ENCODE data around the gene IGFBP6. TPM values are rescaled to one million over a fixed set of nuclear protein-coding genes. Genes with fewer than 3 reads are reported as not detected.

IGFBP6 gene
- total RNA-seq, 1 donor, result 577 TPM

DNA sequence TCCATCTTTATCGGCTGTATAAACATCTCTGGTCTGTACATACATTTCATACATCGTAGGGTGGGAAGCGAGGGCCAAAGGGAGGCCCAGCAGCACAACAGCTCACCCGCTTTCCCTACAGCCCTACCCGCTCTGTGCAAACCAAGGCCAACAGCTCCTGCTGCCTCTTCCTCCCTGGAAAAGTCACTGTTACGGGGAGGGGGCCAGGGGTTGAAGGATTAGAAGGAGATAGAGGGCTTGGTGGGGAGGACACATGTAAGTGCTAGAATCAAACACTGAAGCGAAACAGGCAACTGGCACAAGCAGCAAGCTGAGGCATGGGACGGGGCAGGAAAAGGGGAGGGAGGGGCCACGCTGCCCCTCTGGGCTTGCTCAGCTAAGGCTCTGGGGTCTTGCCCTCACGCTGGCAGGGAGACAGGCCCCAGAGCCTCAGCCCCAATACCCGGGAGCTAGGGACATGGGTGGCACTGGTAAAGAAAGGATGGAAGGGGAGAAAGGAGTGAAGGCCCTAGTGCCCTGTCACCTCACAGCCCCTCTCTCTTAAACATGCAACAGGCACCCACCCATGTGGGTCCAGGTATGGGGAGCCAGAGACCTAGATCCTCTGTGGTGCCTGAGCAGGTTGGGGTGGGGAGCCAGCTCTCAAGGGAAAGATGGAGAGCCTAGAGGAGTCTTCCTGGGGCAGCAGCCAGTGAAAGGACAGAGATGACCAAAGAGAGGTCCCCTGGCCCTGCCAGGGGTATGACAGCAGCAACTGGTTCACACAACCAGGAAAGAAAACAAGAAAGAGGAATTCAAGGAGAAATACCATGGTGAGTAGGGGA lies 32.6 kb upstream of the IGFBP6 start:
- no peak overlapping the region for H2AFZ ChIP-seq (ENCODE audit: low read length)
- no peaks in the 10 kb centered on the region for H3K27me3 ChIP-seq (ENCODE audit: insufficient read depth, low read length)
- TF ChIP-seq, protein P1, sequence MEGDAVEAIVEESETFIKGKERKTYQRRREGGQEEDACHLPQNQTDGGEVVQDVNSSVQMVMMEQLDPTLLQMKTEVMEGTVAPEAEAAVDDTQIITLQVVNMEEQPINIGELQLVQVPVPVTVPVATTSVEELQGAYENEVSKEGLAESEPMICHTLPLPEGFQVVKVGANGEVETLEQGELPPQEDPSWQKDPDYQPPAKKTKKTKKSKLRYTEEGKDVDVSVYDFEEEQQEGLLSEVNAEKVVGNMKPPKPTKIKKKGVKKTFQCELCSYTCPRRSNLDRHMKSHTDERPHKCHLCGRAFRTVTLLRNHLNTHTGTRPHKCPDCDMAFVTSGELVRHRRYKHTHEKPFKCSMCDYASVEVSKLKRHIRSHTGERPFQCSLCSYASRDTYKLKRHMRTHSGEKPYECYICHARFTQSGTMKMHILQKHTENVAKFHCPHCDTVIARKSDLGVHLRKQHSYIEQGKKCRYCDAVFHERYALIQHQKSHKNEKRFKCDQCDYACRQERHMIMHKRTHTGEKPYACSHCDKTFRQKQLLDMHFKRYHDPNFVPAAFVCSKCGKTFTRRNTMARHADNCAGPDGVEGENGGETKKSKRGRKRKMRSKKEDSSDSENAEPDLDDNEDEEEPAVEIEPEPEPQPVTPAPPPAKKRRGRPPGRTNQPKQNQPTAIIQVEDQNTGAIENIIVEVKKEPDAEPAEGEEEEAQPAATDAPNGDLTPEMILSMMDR (IDR thresholded peaks at IDR 0.05; ENCODE audit: extremely low read depth, low read depth, low read length), result no peak
- peaks cover 60% of the 10 kb centered on the region for H3K4me1 ChIP-seq (ENCODE audit: insufficient read depth, low read length)
- peaks cover 75% of the 10 kb centered on the region for H3K36me3 ChIP-seq (ENCODE audit: insufficient read depth, low read length)
- no peak overlapping the region for H3K4me3 ChIP-seq (ENCODE audit: insufficient read depth, low read length)
- H3K79me2 ChIP-seq (ENCODE audit: insufficient read depth, low read length), result peaks cover 8% of the 10 kb centered on the region
- H3K27ac ChIP-seq (ENCODE audit: low read depth, low read length), result peak overlapping the region; percentile 83
- peak overlapping the region; percentile 13 for H3K4me2 ChIP-seq (ENCODE audit: insufficient read depth, low read length)
- H3K9me3 ChIP-seq (ENCODE audit: low read depth, low read length), result no peaks in the 10 kb centered on the region
- peak; percentile 31 for DNase-seq (ENCODE audit: insufficient read length, low spot score, missing footprints)
- peaks cover 21% of the 10 kb centered on the region for H4K20me1 ChIP-seq (ENCODE audit: insufficient read depth, low read length)

DNA sequence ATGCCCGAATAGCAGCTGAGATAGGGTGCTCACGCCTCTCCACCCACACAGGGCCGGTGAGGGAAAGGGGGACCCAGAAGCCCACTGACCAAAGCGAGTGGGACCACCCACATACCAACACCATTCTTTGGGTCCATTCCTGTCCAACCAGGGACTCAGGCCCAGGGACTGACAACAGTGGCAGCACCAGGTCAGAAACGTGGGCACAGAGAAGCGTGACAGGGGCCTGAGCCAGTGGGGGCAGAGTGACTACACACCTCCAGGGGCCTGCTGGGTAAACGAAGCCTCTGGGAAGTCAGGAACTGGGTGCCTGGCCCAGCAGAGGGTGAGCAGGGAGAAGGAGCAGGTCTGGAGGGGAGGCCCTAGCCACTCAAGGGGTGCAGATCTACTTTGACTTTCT lies 32.0 kb upstream of the IGFBP6 start:
- peak overlapping the region; percentile 83 for H3K27ac ChIP-seq (ENCODE audit: low read depth, low read length)
- TF ChIP-seq, protein P1 (IDR thresholded peaks at IDR 0.05; ENCODE audit: extremely low read depth, low read depth, low read length), result no peak
- no peak overlapping the region for H2AFZ ChIP-seq (ENCODE audit: low read length)
- no peak overlapping the region for H3K4me3 ChIP-seq (ENCODE audit: insufficient read depth, low read length)
- peaks cover 21% of the 10 kb centered on the region for H4K20me1 ChIP-seq (ENCODE audit: insufficient read depth, low read length)
- peaks cover 70% of the 10 kb centered on the region for H3K36me3 ChIP-seq (ENCODE audit: insufficient read depth, low read length)
- peaks cover 60% of the 10 kb centered on the region for H3K4me1 ChIP-seq (ENCODE audit: insufficient read depth, low read length)
- H3K4me2 ChIP-seq (ENCODE audit: insufficient read depth, low read length), result no peak overlapping the region
- DNase-seq (ENCODE audit: insufficient read length, low spot score, missing footprints), result peak; percentile 39
- H3K79me2 ChIP-seq (ENCODE audit: insufficient read depth, low read length), result peaks cover 14% of the 10 kb centered on the region
- H3K27me3 ChIP-seq (ENCODE audit: insufficient read depth, low read length), result no peaks in the 10 kb centered on the region
- H3K9me3 ChIP-seq (ENCODE audit: low read depth, low read length), result no peaks in the 10 kb centered on the region

DNA sequence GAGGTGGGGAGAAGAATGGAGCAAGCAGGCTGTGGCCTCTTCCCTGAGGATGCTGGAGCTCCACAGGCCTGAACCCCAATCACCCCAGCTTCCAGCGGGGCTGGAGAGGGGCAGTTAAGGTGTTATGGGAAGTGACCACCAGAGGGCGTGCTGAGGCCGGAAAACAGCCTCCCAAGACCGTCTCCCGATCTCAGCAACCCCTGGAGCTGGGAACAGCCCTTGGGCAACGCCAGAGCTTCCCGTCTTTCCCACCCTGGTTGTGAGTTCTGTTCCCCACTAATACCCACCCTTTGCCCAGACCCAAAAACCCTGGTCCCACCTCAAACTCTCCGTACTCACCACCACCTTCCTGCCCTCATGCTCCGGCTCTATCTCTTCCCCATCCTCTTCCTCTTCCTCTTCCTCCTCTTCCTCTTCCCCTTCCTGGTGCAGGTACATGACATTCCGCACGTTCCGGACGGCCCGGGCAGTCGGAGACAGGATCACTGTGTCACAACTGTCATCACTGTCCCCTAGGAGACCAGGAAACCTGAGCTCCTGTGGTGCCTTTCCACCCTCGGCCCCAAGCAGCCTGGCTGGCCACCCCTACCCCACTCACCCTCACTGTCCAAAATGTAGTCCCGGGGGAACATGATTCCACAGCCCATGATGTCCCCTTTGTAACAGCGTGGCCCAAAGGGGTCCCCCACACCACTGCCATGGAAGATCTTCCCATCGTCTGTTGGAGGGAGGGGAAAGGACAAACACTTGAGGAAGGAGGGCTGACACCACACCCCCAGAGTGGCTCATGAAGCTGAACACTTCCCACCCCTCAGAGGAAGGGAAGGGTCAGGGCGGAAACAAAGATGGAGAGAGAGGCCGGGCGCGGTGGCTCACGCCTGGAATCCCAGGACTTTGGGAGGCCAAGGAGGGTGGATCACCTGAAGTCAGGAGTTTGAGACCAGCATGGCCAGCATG lies 31.2 kb upstream of the IGFBP6 start:
- H2AFZ ChIP-seq (ENCODE audit: low read length), result no peak overlapping the region
- TF ChIP-seq, protein P1 (IDR thresholded peaks at IDR 0.05; ENCODE audit: extremely low read depth, low read depth, low read length), result peak; percentile 90
- no peaks in the 10 kb centered on the region for H3K9me3 ChIP-seq (ENCODE audit: low read depth, low read length)
- peaks cover 23% of the 10 kb centered on the region for H4K20me1 ChIP-seq (ENCODE audit: insufficient read depth, low read length)
- peak; percentile 98 for DNase-seq (ENCODE audit: insufficient read length, low spot score, missing footprints)
- H3K4me3 ChIP-seq (ENCODE audit: insufficient read depth, low read length), result peak overlapping the region; percentile 15
- H3K4me1 ChIP-seq (ENCODE audit: insufficient read depth, low read length), result peaks cover 68% of the 10 kb centered on the region
- H3K27me3 ChIP-seq (ENCODE audit: insufficient read depth, low read length), result no peaks in the 10 kb centered on the region
- H3K4me2 ChIP-seq (ENCODE audit: insufficient read depth, low read length), result peak overlapping the region; percentile 21
- H3K36me3 ChIP-seq (ENCODE audit: insufficient read depth, low read length), result peaks cover 71% of the 10 kb centered on the region
- peak overlapping the region; percentile 83 for H3K27ac ChIP-seq (ENCODE audit: low read depth, low read length)
- peaks cover 22% of the 10 kb centered on the region for H3K79me2 ChIP-seq (ENCODE audit: insufficient read depth, low read length)
